Endothelial cell of umbilical vein (primary cell): ENCODE measurements around the gene CXCL11. TPM values are rescaled to one million over a fixed set of nuclear protein-coding genes. Genes with fewer than 3 reads are reported as not detected.

ENCODE experiments used
- BruUV-seq: library from RNA; stranded (reverse); fragments of 400-500 nt; replicated peaks from 2 replicates; lab custom pipeline; 2021; lab: Mats Ljungman, UMichigan
- CTCF ChIA-PET: fragments of 300-600, 350-600 bp; sonication (Branson Sonifier 250); formaldehyde crosslinking; loops from one replicate; lab custom pipeline; 2021; ENCODE audit warnings: antibody characterized with exemption, inconsistent platforms; lab: Charles Lee
- POLR2A ChIA-PET: fragments of 300-600, 350-600 bp; sonication (Branson Sonifier 250); formaldehyde crosslinking; loops from one replicate; lab custom pipeline; 2021; ENCODE audit warnings: antibody characterized with exemption, inconsistent platforms; lab: Charles Lee
- DNase-seq: peaks from one replicate; pipeline ENCODE4 v3.0.0-alpha.2; 2011; ENCODE audit warnings: low read depth, low spot score
- FAIRE-seq: peaks from 2 replicates; lab custom pipeline; 2011; peaks lifted over from hg19 to GRCh38; lab: Jason Lieb, UNC
- H2AFZ ChIP-seq: 2 replicates; pipeline ENCODE4 v1.6.0; 2012; ENCODE audit warnings: low read depth, low read length, control low read depth, inconsistent platforms
- H3K27ac ChIP-seq: 2 replicates; pipeline ENCODE4 v1.5.1; 2011; ENCODE audit warnings: low read depth, mild to moderate bottlenecking, control low read depth, low read length, moderate library complexity; ENCODE audit not compliant: insufficient read depth
- H3K27me3 ChIP-seq, 2 experiments: 2 replicates each; pipeline versions ENCODE4 v1.6.0 to v1.6.1; 2011; ENCODE audit warnings: low read length in 2 of 2, mixed read lengths in 1 of 2; ENCODE audit not compliant: control insufficient read depth in 2 of 2, insufficient read depth in 2 of 2
- H3K36me3 ChIP-seq, 2 experiments: 2 replicates in 1 of 2; 3 replicates in 1 of 2; pipeline ENCODE4 v1.5.1; 2011; ENCODE audit warnings: low read length in 2 of 2, mild to moderate bottlenecking in 1 of 2, moderate library complexity in 1 of 2; ENCODE audit not compliant: control insufficient read depth in 2 of 2, insufficient read depth in 2 of 2; ENCODE audit errors: extremely low read depth in 1 of 2
- H3K4me1 ChIP-seq: 3 replicates; pipeline ENCODE4 v1.5.1; 2011; ENCODE audit warnings: mild to moderate bottlenecking, low read length; ENCODE audit not compliant: control insufficient read depth, insufficient read depth; ENCODE audit errors: extremely low read depth
- H3K4me2 ChIP-seq: 2 replicates; pipeline ENCODE4 v1.6.1; 2011; ENCODE audit warnings: low read length, control low read depth, mixed read lengths; ENCODE audit not compliant: insufficient read depth
- H3K4me3 ChIP-seq, 3 experiments: fragments of 200-600 bp in 1 of 3; sonication (generic), shearing (Covaris generic) in 1 of 3; replicated peaks in 1 of 3; 2 replicates each; pipeline ENCODE4 v1.5.1; 2011 to 2016; ENCODE audit warnings: control low read depth in 3 of 3, low read length in 3 of 3, mild to moderate bottlenecking in 2 of 3, inconsistent platforms in 1 of 3, low read depth in 1 of 3, moderate library complexity in 1 of 3; ENCODE audit not compliant: insufficient read depth in 1 of 3
- H3K79me2 ChIP-seq: 2 replicates; pipeline ENCODE4 v1.6.0; 2012; ENCODE audit warnings: low read length, inconsistent platforms; ENCODE audit not compliant: control insufficient read depth, insufficient read depth
- H3K9ac ChIP-seq: replicated peaks from 2 replicates; pipeline ENCODE3; 2011; ENCODE audit warnings: low read length, control low read depth; ENCODE audit not compliant: insufficient read depth; ENCODE audit errors: extremely low read depth
- H3K9me1 ChIP-seq: replicated peaks from 3 replicates; pipeline ENCODE4 v1.6.0; 2011; ENCODE audit warnings: mild to moderate bottlenecking, low read length; ENCODE audit not compliant: control insufficient read depth, insufficient read depth; ENCODE audit errors: extremely low read depth
- H3K9me3 ChIP-seq: replicated peaks from 2 replicates; pipeline ENCODE4 v1.5.1; 2012; ENCODE audit warnings: low read length, inconsistent platforms; ENCODE audit not compliant: control insufficient read depth, insufficient read depth
- H4K20me1 ChIP-seq: replicated peaks from 2 replicates; pipeline ENCODE3; 2011; ENCODE audit warnings: mild to moderate bottlenecking, low read length; ENCODE audit not compliant: control insufficient read depth, insufficient read depth; ENCODE audit errors: extremely low read depth
- EZH2 ChIP-seq: IDR thresholded peaks from 2 replicates; pipeline ENCODE4 v1.6.1; 2012; ENCODE audit warnings: borderline replicate concordance, low read depth, mild to moderate bottlenecking, moderate library complexity, low read length, inconsistent platforms; ENCODE audit not compliant: severe bottlenecking
- FOS ChIP-seq: IDR thresholded peaks from 2 replicates; pipeline ENCODE4 v1.6.1; 2011; ENCODE audit warnings: mild to moderate bottlenecking, low read length, moderate library complexity, borderline replicate concordance; ENCODE audit not compliant: insufficient read depth
- GATA2 ChIP-seq: IDR thresholded peaks from 2 replicates; pipeline ENCODE4 v1.7.0; 2011; ENCODE audit warnings: low read depth, mild to moderate bottlenecking, moderate library complexity, mixed read lengths, low read length; ENCODE audit not compliant: insufficient read length, insufficient read depth
- JUN ChIP-seq: IDR thresholded peaks from 2 replicates; pipeline ENCODE4 v1.6.1; 2011; ENCODE audit warnings: borderline replicate concordance, low read depth; ENCODE audit not compliant: insufficient read length, insufficient read depth
- MAX ChIP-seq: IDR thresholded peaks from 2 replicates; pipeline ENCODE4 v1.6.1; 2011; ENCODE audit not compliant: insufficient read depth, insufficient read length
- MYC ChIP-seq: IDR thresholded peaks from one replicate; pipeline ENCODE4 v1.6.1; 2011; ENCODE audit warnings: mild to moderate bottlenecking, low read depth, low read length
- POLR2A ChIP-seq: IDR thresholded peaks from 2 replicates; pipeline ENCODE4 v1.6.1; 2012; ENCODE audit warnings: low read depth, mild to moderate bottlenecking, control low read depth, low read length
- POLR2AphosphoS5 ChIP-seq: IDR thresholded peaks from 2 replicates; pipeline ENCODE4 v1.6.1; 2012; ENCODE audit warnings: low read depth, mild to moderate bottlenecking, control low read depth, low read length, moderate library complexity; ENCODE audit not compliant: insufficient read depth
- dilution Hi-C: fragments of 300-500 bp; cut with MboI; formaldehyde crosslinking; loops from one replicate; pipeline ENCODE4 v1.15.0; 2019; ENCODE audit warnings: low sequenced_read_pairs; ENCODE audit not compliant: extremely low pct_ligation_motif_present
- intact Hi-C: fragments of 100-400 bp; cut with micrococcal nuclease; formaldehyde crosslinking; loops from one replicate; pipeline ENCODE4 v1.10.0; 2022
- polyA plus RNA-seq, 4 experiments: library from polyadenylated mRNA; depleted of rRNA in 3 of 4; stranded (reverse) in 3 of 4; unstranded in 1 of 4; fragments of >200 nt; gene quantifications; 2 replicates each; pipeline versions ENCODE4 v1.2.1 to v1.2.3, GENCODE V29; 2011 to 2012; ENCODE audit warnings: missing spikeins in 1 of 4
- total RNA-seq: library from RNA; stranded (reverse); gene quantifications from 2 replicates; pipeline ENCODE4 v1.2.3, GENCODE V29; 2021
- TF ChIP-seq, protein P1 (sequence below), 2 donors: IDR thresholded peaks; 1 replicate in 1 of 2; 2 replicates in 1 of 2; pipeline ENCODE4 v1.5.1; 2011; ENCODE audit warnings: low read length in 2 of 2, mild to moderate bottlenecking in 2 of 2, moderate library complexity in 2 of 2, control low read depth in 1 of 2, inconsistent platforms in 1 of 2, low read depth in 1 of 2; ENCODE audit not compliant: insufficient read depth in 1 of 2; ENCODE audit errors: extremely low read depth in 1 of 2

The CXCL11 gene
- total and polyA plus RNA-seq, 2 donors (not counting 3 experiments of a cell fraction or from before 2014, with no cell fraction given), result 0.91 to 1.1 TPM

GRCh38 chr4:76035141-76035540 is 729 bp downstream of the CXCL11 start:
- Histone ChIP-seq H3K9ac (no peak overlapping the region), H3K36me3 (no peaks in the 10 kb centered on the region), H3K9me3 (no peaks in the 10 kb centered on the region), H4K20me1 (no peaks in the 10 kb centered on the region), H3K4me3 (no peak overlapping the region), H3K4me2 (no peak overlapping the region), H2AFZ (no peak overlapping the region), H3K4me1 (peaks cover 11% of the 10 kb centered on the region), H3K9me1 (no peaks in the 10 kb centered on the region), H3K27me3 (no peaks in the 10 kb centered on the region), H3K79me2 (no peaks in the 10 kb centered on the region), H3K27ac (no peak overlapping the region)
- dilution Hi-C loops, result no loop called here
- ChIA-PET CTCF (interaction anchor here (0.6 to 2.7 kb wide), 4 partner anchors 19 to 39 kb away, joined by 3 to 33 read pairs (median 6); no protein-coding TSS in a partner anchor), POLR2A (interaction anchor here (1.4 kb wide), 1 partner anchor 39 kb away, joined by 3 read pairs; no protein-coding TSS in a partner anchor)
- DNase-seq, result no peak
- no peak for FAIRE-seq
- intact Hi-C loops, result no loop called here
- TF ChIP-seq JUN, result no peak
- TF ChIP-seq, protein P1, sequence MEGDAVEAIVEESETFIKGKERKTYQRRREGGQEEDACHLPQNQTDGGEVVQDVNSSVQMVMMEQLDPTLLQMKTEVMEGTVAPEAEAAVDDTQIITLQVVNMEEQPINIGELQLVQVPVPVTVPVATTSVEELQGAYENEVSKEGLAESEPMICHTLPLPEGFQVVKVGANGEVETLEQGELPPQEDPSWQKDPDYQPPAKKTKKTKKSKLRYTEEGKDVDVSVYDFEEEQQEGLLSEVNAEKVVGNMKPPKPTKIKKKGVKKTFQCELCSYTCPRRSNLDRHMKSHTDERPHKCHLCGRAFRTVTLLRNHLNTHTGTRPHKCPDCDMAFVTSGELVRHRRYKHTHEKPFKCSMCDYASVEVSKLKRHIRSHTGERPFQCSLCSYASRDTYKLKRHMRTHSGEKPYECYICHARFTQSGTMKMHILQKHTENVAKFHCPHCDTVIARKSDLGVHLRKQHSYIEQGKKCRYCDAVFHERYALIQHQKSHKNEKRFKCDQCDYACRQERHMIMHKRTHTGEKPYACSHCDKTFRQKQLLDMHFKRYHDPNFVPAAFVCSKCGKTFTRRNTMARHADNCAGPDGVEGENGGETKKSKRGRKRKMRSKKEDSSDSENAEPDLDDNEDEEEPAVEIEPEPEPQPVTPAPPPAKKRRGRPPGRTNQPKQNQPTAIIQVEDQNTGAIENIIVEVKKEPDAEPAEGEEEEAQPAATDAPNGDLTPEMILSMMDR (IDR thresholded peaks at IDR 0.05; ENCODE audit: extremely low read depth in 1 of 2, insufficient read depth in 1 of 2, low read depth in 1 of 2, low read length in 2 of 2), result no peak
- no peak for TF ChIP-seq MAX
- no peak for TF ChIP-seq MYC
- no peak for TF ChIP-seq EZH2
- no peak for TF ChIP-seq GATA2
- TF ChIP-seq POLR2AphosphoS5, result no peak
- no peak for TF ChIP-seq FOS
- TF ChIP-seq POLR2A, result no peak
- no TSS peak for BruUV-seq
